NCI-H1092 treated with DMSO at 0.1 percent for 48 hours (cell line): ENCODE results near the gene MAN1A1.

ENCODE experiments used
- DNase-seq: peaks from one replicate; lab custom pipeline; 2025; lab: John Stamatoyannopoulos, UW

The MAN1A1 gene

GRCh38 chr6:119233312-119233984 is 116.1 kb downstream of the MAN1A1 start:
- DNase-seq, result no peak

- no peak for DNase-seq
These were observed 118.2 kb downstream of the MAN1A1 start for GRCh38 chr6:119231394-119231793.

- no peak for DNase-seq
These were observed 119.4 kb downstream of the MAN1A1 start for GRCh38 chr6:119230160-119230559.

- DNase-seq, result no peak
These were observed 122.2 kb downstream of the MAN1A1 start for GRCh38 chr6:119227377-119227776.

- peak; percentile 5 for DNase-seq
These were observed 123.5 kb downstream of the MAN1A1 start for GRCh38 chr6:119226089-119226488.

GRCh38 chr6:119224095-119224701 is 125.4 kb downstream of the MAN1A1 start:
- DNase-seq, result peak; percentile 29

- DNase-seq, result no peak
These were observed 129.1 kb downstream of the MAN1A1 start for GRCh38 chr6:119220452-119220851.

- no peak for DNase-seq
These were observed 131.0 kb downstream of the MAN1A1 start for GRCh38 chr6:119218548-119218947.

- no peak for DNase-seq
These were observed 133.5 kb downstream of the MAN1A1 start for GRCh38 chr6:119215885-119216590.

GRCh38 chr6:119215309-119215708 is 134.3 kb downstream of the MAN1A1 start:
- DNase-seq, result no peak

GRCh38 chr6:119210596-119210995 is 139.0 kb downstream of the MAN1A1 start:
- DNase-seq, result no peak

- DNase-seq, result no peak
These were observed 139.9 kb downstream of the MAN1A1 start for GRCh38 chr6:119209452-119210205.

GRCh38 chr6:119207971-119208725 is 141.4 kb downstream of the MAN1A1 start:
- DNase-seq, result no peak

- DNase-seq, result no peak
These were observed 142.2 kb downstream of the MAN1A1 start for GRCh38 chr6:119207327-119207726.

GRCh38 chr6:119205911-119206618 is 143.5 kb downstream of the MAN1A1 start:
- no peak for DNase-seq

GRCh38 chr6:119204719-119205118 is 144.8 kb downstream of the MAN1A1 start:
- DNase-seq, result no peak

- peak; percentile 34 for DNase-seq
These were observed 148.1 kb downstream of the MAN1A1 start for GRCh38 chr6:119201480-119201879.

GRCh38 chr6:119200512-119201175 is 148.9 kb downstream of the MAN1A1 start:
- no peak for DNase-seq

GRCh38 chr6:119197271-119197670 is 152.3 kb downstream of the MAN1A1 start:
- DNase-seq, result no peak

- no peak for DNase-seq
These were observed 152.8 kb downstream of the MAN1A1 start for GRCh38 chr6:119196715-119197114.

GRCh38 chr6:119195848-119196247 is 153.7 kb downstream of the MAN1A1 start:
- no peak for DNase-seq
